Measurements from ENCODE around the gene TMEM107.
"Not testable (repeated sequence)": the region's sequence is repeated elsewhere in the genome, so short reads cannot be mapped to it uniquely, and the experiment has no call there.

The TMEM107 gene

DNA sequence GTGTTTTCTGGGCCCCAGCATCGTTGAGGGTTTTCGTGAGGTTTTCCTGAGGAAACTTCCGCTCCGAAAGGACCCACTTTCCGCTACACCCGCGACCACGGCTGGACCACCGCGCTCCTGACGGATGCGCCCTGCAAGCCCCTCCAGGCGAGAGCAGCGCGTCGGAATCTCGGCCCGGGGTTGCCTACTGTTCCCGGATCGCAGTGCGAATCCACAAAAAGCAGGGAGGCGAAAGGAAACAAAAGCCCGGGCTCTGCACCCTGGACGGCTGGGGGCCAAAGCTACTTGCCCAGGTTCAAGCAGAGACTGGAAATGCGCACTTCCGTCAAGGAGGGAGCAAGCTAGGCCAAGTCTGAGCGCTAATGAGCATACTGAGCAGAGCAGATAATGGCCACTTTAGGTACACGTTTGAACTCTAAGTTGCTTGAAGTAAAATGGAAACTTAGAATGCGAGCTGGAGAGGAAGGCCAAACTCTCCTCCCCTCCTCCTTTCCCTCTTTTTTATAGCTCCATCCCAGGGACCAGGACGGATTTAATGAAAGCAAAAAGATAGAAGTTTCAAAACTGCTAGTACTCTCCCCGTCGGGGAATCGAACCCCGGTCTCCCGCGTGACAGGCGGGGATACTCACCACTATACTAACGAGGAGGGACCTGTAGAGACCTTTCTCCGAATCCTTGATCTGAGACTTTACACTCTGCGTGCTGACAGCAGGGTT is 45.6 kb upstream of the TMEM107 start:
- peak; percentile 81 for DNase-seq (ENCODE audit: low spot score)
- POLR2A ChIA-PET (ENCODE audit: low non-redundant PET): interaction anchor here (0.6 to 1.2 kb wide), 4 partner anchors 12 to 73 kb away, joined by 4 to 6 read pairs (median 4); partner anchors contain the start of gene SLC25A35
- TF ChIP-seq, protein P1, sequence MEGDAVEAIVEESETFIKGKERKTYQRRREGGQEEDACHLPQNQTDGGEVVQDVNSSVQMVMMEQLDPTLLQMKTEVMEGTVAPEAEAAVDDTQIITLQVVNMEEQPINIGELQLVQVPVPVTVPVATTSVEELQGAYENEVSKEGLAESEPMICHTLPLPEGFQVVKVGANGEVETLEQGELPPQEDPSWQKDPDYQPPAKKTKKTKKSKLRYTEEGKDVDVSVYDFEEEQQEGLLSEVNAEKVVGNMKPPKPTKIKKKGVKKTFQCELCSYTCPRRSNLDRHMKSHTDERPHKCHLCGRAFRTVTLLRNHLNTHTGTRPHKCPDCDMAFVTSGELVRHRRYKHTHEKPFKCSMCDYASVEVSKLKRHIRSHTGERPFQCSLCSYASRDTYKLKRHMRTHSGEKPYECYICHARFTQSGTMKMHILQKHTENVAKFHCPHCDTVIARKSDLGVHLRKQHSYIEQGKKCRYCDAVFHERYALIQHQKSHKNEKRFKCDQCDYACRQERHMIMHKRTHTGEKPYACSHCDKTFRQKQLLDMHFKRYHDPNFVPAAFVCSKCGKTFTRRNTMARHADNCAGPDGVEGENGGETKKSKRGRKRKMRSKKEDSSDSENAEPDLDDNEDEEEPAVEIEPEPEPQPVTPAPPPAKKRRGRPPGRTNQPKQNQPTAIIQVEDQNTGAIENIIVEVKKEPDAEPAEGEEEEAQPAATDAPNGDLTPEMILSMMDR (conservative IDR thresholded peaks at IDR 0.05; ENCODE audit: low read depth): no peak
- H3K27ac ChIP-seq: peak overlapping the region; percentile 99
- CTCF ChIA-PET: interaction anchor here (0.6 to 2.2 kb wide), 6 partner anchors 25 to 231 kb away, joined by 3 to 8 read pairs (median 4); partner anchors contain the start of gene ALOXE3

- DNase-seq (ENCODE audit: low spot score): peak; percentile 88
- TF ChIP-seq, protein P1 (conservative IDR thresholded peaks at IDR 0.05; ENCODE audit: low read depth): no peak
- H3K27ac ChIP-seq: peak overlapping the region; percentile 99
- POLR2A ChIA-PET (ENCODE audit: low non-redundant PET): interaction anchor here (0.7 to 0.9 kb wide), 2 partner anchors 11 to 29 kb away, joined by 4 read pairs; no protein-coding TSS in a partner anchor
- CTCF ChIA-PET: interaction anchor here (0.8 to 2.2 kb wide), 6 partner anchors 26 to 135 kb away, joined by 3 to 8 read pairs (median 4); partner anchors contain the start of gene ALOXE3
These were observed 44.8 kb upstream of the TMEM107 start for GRCh38 chr17:8220783-8221662.

GRCh38 chr17:8214000-8214399 is 37.8 kb upstream of the TMEM107 start:
- POLR2A ChIA-PET (ENCODE audit: low non-redundant PET); H3K27ac ChIP-seq; DNase-seq (ENCODE audit: low spot score): not testable (repeated sequence)
- CTCF ChIA-PET: interaction anchor here (1.3 kb wide), 1 partner anchor 76 kb away, joined by 5 read pairs; no protein-coding TSS in a partner anchor

DNA sequence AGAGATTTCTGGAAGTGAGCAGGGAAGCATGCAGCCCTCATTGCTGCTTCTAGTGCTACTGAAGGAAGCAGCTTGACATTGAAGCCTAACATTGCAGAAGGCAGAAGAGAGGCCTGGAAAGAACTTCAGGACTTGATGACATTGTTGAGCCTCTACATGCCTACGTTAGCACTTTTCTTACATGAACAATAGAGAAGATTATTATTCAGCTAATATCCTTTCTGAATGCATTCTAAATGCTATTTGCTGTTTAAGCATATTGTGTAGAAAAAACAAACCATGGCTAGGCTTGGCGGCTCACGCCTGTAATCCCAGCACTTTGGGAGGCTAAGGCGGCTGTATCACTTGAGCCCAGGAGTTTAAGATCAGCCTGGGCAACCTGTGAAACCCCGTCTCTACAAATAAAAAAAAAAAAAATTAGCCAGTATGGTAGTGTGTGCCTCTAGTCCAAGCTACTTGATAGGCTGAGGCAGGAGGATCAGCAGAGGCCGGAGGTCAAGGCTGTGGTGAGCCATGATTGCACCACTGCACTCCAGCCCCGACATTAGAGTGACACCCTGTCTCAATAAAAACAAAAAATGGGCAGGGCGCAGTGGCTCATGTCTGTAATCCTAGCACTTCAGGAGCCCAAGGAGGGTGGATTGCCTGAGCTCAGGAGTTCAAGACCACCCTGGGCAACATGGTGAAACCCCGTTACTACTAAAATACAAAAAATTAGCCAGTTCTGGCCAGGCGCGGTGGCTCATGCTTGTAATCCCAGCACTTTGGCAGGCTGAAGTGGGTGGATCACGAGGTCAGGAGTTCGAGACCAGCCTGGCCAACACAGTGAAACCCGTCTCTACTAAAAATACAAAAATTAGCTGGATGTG is 36.4 kb upstream of the TMEM107 start:
- ChIA-PET POLR2A (ENCODE audit: low non-redundant PET) (no interaction called here), CTCF (interaction anchor here (0.6 to 1.3 kb wide), 2 partner anchors 74 to 680 kb away, joined by 3 to 5 read pairs; no protein-coding TSS in a partner anchor)
- no peak overlapping the region for H3K27ac ChIP-seq
- DNase-seq (ENCODE audit: low spot score): no peak
- TF ChIP-seq, protein P1 (conservative IDR thresholded peaks at IDR 0.05; ENCODE audit: low read depth): no peak

GRCh38 chr17:8210761-8211458 is 34.7 kb upstream of the TMEM107 start:
- DNase-seq (ENCODE audit: low spot score): no peak
- CTCF ChIA-PET: interaction anchor here (0.6 kb wide), 1 partner anchor 150 kb away, joined by 6 read pairs; no protein-coding TSS in a partner anchor
- POLR2A ChIA-PET (ENCODE audit: low non-redundant PET): interaction anchor here (0.7 to 1.5 kb wide), 4 partner anchors 19 to 244 kb away, joined by 3 to 6 read pairs (median 4); no protein-coding TSS in a partner anchor
- peak overlapping the region; percentile 91 for H3K27ac ChIP-seq
- TF ChIP-seq, protein P1 (conservative IDR thresholded peaks at IDR 0.05; ENCODE audit: low read depth): no peak

Data from RWPE1 (cell line).